LNCaP clone FGC (cell line): ENCODE measurements around the gene SMAD5.

Experiments
- DNase-seq: peaks from one replicate; pipeline ENCODE4 v3.0.0-alpha.2; 2011; ENCODE audit warnings: low read depth
- H3K4me3 ChIP-seq: 2 replicates; pipeline ENCODE4 v1.5.1; 2011; ENCODE audit warnings: mild to moderate bottlenecking, low read depth, low read length, control low read depth
- TF ChIP-seq, protein P1 (sequence below): IDR thresholded peaks from 2 replicates; pipeline ENCODE4 v1.5.1; 2012; ENCODE audit warnings: mild to moderate bottlenecking; ENCODE audit not compliant: control insufficient read depth, insufficient read depth; ENCODE audit errors: extremely low read depth

SMAD5 gene

DNA sequence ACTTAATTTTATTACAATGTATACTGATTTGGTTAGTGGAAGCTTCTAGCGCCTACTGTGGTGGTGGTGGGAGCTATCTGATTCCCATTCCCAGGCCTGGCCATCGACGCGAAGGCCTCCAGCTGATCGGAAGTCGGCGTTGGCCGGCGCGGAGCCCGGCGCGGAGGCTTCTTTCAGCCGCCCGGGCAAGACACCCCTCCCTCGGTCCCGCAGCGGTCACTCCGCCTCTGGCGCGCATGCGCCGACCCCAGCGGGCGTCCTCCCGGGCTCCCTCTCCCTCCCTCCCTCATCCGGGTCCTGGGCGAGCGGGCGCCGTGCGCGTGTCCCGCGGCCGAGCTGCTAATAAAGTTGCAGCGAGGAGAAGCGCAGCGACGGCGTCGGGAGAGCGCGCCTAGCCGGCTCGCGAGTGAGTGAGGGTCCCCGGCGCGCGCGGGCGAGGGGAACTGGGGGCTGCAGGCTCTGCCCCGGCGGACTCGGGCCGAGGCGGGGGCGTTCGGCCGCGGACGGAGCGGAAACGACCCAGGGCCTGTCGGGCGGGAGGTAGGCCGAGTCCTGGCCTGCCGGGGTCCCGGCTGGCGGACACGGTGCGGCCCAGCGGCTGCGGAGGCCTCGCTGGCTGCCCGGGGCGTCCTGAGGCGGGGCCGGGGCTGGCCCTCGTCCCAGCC, at the start of gene SMAD5:
TSS of gene SMAD5 (plus strand) at position 289 of the 665 bp plus-strand sequence. CDS start 20,916 bp downstream, outside the sequence.
- peak; percentile 88 for DNase-seq

DNA sequence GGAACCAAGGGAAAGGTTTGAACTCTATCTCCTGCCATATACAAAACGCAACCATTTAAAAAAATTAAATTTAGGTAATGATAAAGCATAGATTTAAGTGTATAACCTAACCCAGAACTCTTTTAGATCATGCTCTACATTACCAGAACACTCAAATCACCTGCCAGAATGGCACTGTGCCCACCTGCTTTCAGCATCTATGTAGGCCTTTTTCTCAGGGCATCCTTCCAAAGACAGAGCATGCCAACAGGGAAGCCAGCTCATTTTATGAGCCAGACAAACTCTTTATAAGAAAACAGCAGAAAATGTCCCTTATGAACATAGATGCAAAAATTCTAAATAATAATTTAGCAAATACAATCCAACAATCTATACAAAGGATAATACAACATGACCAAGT, 47.9 kb upstream of the SMAD5 start:
- H3K4me3 ChIP-seq = no peak overlapping the region
- TF ChIP-seq, protein P1, sequence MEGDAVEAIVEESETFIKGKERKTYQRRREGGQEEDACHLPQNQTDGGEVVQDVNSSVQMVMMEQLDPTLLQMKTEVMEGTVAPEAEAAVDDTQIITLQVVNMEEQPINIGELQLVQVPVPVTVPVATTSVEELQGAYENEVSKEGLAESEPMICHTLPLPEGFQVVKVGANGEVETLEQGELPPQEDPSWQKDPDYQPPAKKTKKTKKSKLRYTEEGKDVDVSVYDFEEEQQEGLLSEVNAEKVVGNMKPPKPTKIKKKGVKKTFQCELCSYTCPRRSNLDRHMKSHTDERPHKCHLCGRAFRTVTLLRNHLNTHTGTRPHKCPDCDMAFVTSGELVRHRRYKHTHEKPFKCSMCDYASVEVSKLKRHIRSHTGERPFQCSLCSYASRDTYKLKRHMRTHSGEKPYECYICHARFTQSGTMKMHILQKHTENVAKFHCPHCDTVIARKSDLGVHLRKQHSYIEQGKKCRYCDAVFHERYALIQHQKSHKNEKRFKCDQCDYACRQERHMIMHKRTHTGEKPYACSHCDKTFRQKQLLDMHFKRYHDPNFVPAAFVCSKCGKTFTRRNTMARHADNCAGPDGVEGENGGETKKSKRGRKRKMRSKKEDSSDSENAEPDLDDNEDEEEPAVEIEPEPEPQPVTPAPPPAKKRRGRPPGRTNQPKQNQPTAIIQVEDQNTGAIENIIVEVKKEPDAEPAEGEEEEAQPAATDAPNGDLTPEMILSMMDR = no peak
- peak; percentile 93 for DNase-seq

More for the DNA sequence above, at the start of gene SMAD5:
- TF ChIP-seq, protein P1 = 0 out of 2 replicates have a peak, but pooled peaks have one; percentile 7
- H3K4me3 ChIP-seq = peak within 1 kb of the TSS; percentile 83

DNA sequence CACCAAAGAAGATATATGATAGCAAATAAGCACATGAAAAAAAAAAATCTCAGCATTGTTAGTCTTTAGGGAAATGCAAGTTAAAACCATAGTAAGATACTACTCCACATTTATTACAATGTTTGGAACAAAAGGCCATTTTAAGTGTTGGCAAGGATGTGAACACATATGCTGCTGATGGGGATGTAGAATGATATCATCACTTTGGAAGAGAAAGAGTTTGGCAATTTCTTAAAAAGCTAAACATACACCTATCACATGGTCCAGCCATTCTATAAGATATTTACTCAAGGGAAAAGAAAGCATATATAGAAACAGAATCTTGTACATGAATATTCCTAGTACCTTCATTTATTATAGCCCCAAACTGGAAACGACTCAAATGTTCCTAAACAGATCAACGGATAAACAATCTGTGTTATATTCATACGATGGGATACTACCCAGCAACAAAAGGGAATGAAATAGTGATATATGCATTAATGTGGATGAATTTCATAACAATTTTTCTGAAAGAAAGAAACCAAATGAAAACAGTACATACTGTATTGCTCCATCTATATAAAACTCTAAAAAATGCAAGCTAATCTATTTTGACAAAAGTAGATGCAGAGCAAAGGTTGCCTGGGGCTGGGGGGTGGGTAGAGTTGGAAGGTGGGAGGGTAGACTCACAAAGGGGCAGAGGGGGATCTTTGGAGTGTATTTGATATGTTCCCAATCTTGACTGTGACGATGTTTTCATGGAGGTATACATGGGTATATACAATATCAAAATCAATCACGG, 45.7 kb upstream of the SMAD5 start:
- no peak overlapping the region for H3K4me3 ChIP-seq
- TF ChIP-seq, protein P1 = no peak
- DNase-seq = no peak

DNA sequence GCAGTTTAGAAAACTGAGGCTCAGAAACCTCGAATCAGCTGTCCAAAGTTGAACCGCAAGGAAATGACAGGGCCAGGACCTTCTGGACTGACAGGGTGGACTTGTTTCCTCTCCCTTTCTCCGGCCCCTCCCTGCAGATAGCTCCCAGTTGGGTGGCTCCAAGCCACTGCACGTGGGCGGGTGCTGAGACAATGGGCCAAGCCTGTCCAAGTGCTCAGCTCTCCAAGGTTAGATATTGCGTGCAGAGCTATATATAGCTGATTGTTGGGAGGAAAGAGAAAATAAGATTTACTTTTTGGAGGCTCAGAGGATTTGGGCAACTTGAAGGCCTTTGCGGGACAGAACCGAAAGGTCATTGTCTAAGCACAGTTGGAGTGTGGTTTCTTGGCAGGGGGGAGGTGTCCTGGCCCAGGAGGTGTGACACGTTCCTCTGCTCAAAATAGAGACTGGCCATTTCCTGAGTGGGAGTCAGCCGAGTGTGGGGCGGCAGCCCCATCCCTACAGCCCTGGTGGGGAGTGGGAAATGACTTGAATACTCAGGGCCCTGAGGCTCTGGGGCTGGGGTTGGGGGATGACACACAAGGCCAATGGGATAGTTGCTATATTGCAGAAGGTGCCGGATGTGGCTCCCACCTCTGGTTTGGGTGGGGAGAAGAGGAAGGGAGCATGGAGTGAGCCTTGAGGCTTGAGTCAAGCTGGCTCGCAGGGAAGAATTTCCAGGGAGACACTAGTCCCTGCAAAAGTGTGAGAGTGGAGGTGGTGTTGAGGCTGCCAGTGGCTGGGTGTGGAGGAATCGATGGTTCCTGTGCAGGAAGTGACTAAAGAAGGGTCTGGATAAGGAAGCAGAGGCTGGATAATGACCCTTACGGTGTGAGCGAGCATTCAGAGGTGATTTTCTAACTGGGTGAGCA, 44.4 kb upstream of the SMAD5 start:
- TF ChIP-seq, protein P1 = no peak
- no peak overlapping the region for H3K4me3 ChIP-seq
- DNase-seq = peak; percentile 25

DNA sequence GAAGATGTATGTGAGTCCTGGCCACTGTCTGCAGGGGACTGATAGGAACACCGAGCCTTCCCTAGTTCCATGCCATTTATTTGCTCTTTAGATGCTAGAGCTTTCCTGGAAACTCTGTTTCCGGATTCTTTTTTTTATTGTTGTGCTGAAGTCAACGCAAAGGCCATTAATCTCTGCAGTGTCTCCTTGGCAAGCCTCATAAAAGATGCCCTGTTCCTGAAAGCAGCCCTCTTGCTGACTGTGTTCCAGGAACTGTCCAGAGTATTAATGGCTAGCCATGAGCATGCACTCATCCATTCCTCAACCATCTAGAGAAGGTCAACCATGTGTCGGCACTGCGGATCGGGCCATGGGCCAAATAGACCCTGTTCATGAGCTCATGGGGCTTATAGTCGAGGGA, 42.9 kb upstream of the SMAD5 start:
- peak; percentile 94 for DNase-seq
- TF ChIP-seq, protein P1 = no peak

DNA sequence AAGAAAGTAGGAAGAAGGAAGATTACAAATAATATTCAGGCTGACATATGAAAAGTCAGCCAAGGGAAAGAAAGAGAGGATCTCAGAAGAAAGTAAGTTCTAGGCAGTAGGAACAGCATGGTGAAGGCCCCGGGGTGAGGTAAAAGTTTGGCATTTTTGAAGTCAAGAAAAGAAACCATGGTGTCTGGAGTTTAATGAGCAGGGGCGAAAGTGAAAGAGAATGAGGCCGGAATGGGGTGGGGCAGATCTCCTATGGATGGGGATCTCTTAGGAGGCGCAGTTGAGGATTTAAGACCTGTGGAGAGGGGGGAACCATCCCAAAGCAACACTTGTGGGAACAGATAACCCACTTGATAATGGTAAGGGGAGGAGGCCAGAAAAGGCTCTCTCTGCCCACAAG, 42.3 kb upstream of the SMAD5 start:
- TF ChIP-seq, protein P1 = no peak
- DNase-seq = no peak
- H3K4me3 ChIP-seq = no peak overlapping the region

More for the DNA sequence above, 42.9 kb upstream of the SMAD5 start:
- H3K4me3 ChIP-seq = no peak overlapping the region
